ENCODE measurements around the gene TTC9B.

The TTC9B gene

DNA sequence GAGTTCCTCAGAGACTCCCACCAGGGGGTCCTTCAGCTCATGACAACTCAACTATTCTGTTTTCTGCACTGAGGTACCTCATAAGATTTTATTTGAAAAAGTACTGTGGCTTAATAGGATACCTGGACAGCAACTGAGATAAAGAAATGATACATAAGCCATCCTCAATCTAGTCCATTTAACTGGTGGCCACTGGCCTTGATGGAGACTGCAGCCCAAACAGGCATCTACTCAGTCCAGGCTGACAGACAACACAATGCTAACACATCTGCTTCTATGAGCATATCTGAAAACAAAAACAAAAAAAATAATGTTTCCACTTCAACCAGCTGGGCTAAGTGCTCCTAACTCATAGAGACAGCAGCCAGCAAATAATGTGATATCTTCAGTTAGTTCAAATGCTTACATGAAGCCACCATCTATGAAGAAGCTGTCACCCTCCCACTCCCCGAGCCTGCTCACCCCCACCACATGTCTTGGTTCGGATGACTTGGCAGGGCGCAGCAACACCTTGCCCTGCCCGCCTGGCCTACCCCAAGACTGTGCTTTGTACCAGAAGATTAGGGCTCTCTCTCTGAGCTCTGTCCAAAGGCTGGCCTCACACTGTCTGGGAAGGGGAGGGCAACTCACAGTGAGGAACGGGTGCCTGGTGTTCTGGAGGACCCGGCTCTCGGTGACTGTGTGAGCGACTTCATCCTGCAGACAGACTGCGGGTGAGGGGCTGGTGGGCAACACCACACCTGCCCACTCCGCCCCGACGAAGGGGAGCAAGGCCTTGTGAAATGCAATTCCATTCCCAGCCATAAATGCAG, 21.4 kb upstream of the TTC9B start:
- Histone ChIP-seq H3K9me3 (ENCODE audit: control insufficient read depth in 2 of 2, low read length in 2 of 2) (no peaks in the 10 kb centered on the region), H3K4me3 (ENCODE audit: low read length in 2 of 2) (no peak overlapping the region), H3K4me1 (ENCODE audit: control insufficient read depth, insufficient read depth, low read length) (peaks cover 5% of the 10 kb centered on the region), H3K27ac (ENCODE audit: low read length) (no peak overlapping the region), H3K36me3 (ENCODE audit: control insufficient read depth in 2 of 2, insufficient read depth in 2 of 2, low read length in 2 of 2) (peaks cover 40 to 51% of the 10 kb centered on the region in 2 donors), H3K9ac (ENCODE audit: low read length in 2 of 2) (no peak overlapping the region), H3K27me3 (ENCODE audit: control insufficient read depth in 1 of 2, insufficient read depth in 2 of 2, low read length in 2 of 2) (no peaks in the 10 kb centered on the region)

- Histone ChIP-seq H3K9me3 (ENCODE audit: control insufficient read depth in 2 of 2, low read length in 2 of 2) (no peaks in the 10 kb centered on the region), H3K36me3 (ENCODE audit: control insufficient read depth in 2 of 2, insufficient read depth in 2 of 2, low read length in 2 of 2) (peaks cover 40 to 53% of the 10 kb centered on the region in 2 donors), H3K9ac (ENCODE audit: low read length in 2 of 2) (no peak overlapping the region), H3K27me3 (ENCODE audit: control insufficient read depth in 1 of 2, insufficient read depth in 2 of 2, low read length in 2 of 2) (no peaks in the 10 kb centered on the region), H3K4me3 (ENCODE audit: low read length in 2 of 2) (no peak overlapping the region), H3K27ac (ENCODE audit: low read length) (no peak overlapping the region), H3K4me1 (ENCODE audit: control insufficient read depth, insufficient read depth, low read length) (peaks cover 5% of the 10 kb centered on the region)
These were observed 20.6 kb upstream of the TTC9B start for GRCh38 chr19:40238775-40239174.

GRCh38 chr19:40237791-40238190, 19.6 kb upstream of the TTC9B start:
- Histone ChIP-seq H3K4me1 (ENCODE audit: control insufficient read depth, insufficient read depth, low read length) (peaks cover 5% of the 10 kb centered on the region), H3K9me3 (ENCODE audit: control insufficient read depth in 2 of 2, low read length in 2 of 2) (no peaks in the 10 kb centered on the region), H3K4me3 (ENCODE audit: low read length in 2 of 2) (no peak overlapping the region), H3K9ac (ENCODE audit: low read length in 2 of 2) (no peak overlapping the region), H3K27ac (ENCODE audit: low read length) (no peak overlapping the region), H3K27me3 (ENCODE audit: control insufficient read depth in 1 of 2, insufficient read depth in 2 of 2, low read length in 2 of 2) (no peaks in the 10 kb centered on the region), H3K36me3 (ENCODE audit: control insufficient read depth in 2 of 2, insufficient read depth in 2 of 2, low read length in 2 of 2) (peaks cover 40 to 53% of the 10 kb centered on the region in 2 donors)

- H3K4me3 ChIP-seq (ENCODE audit: low read length in 2 of 2), result no peak overlapping the region
These were observed 18.2 kb upstream of the TTC9B start for GRCh38 chr19:40236366-40236765.

GRCh38 chr19:40236026-40236355, 17.8 kb upstream of the TTC9B start:
- no peaks in the 10 kb centered on the region for H3K9me3 ChIP-seq (ENCODE audit: control insufficient read depth in 2 of 2, low read length in 2 of 2)
- H3K4me1 ChIP-seq (ENCODE audit: control insufficient read depth, insufficient read depth, low read length), result peaks cover 4% of the 10 kb centered on the region
- no peak overlapping the region for H3K27ac ChIP-seq (ENCODE audit: low read length)
- H3K9ac ChIP-seq (ENCODE audit: low read length in 2 of 2), result no peak overlapping the region
- H3K36me3 ChIP-seq (ENCODE audit: control insufficient read depth in 2 of 2, insufficient read depth in 2 of 2, low read length in 2 of 2), result peaks cover 34 to 46% of the 10 kb centered on the region in 2 donors
- no peak overlapping the region for H3K4me3 ChIP-seq (ENCODE audit: low read length in 2 of 2)
- no peaks in the 10 kb centered on the region for H3K27me3 ChIP-seq (ENCODE audit: control insufficient read depth in 1 of 2, insufficient read depth in 2 of 2, low read length in 2 of 2)

More at GRCh38 chr19:40236366-40236765, 18.2 kb upstream of the TTC9B start:
- Histone ChIP-seq H3K27me3 (ENCODE audit: control insufficient read depth in 1 of 2, insufficient read depth in 2 of 2, low read length in 2 of 2) (no peaks in the 10 kb centered on the region), H3K4me1 (ENCODE audit: control insufficient read depth, insufficient read depth, low read length) (peaks cover 4% of the 10 kb centered on the region), H3K36me3 (ENCODE audit: control insufficient read depth in 2 of 2, insufficient read depth in 2 of 2, low read length in 2 of 2) (peaks cover 37 to 48% of the 10 kb centered on the region in 2 donors), H3K9ac (ENCODE audit: low read length in 2 of 2) (no peak overlapping the region), H3K9me3 (ENCODE audit: control insufficient read depth in 2 of 2, low read length in 2 of 2) (no peaks in the 10 kb centered on the region), H3K27ac (ENCODE audit: low read length) (no peak overlapping the region)

GRCh38 chr19:40235238-40236025, 17.2 kb upstream of the TTC9B start:
- Histone ChIP-seq H3K27me3 (ENCODE audit: control insufficient read depth in 1 of 2, insufficient read depth in 2 of 2, low read length in 2 of 2) (no peaks in the 10 kb centered on the region), H3K36me3 (ENCODE audit: control insufficient read depth in 2 of 2, insufficient read depth in 2 of 2, low read length in 2 of 2) (peaks cover 34 to 43% of the 10 kb centered on the region in 2 donors), H3K4me1 (ENCODE audit: control insufficient read depth, insufficient read depth, low read length) (peaks cover 4% of the 10 kb centered on the region), H3K27ac (ENCODE audit: low read length) (no peak overlapping the region), H3K9me3 (ENCODE audit: control insufficient read depth in 2 of 2, low read length in 2 of 2) (no peaks in the 10 kb centered on the region), H3K9ac (ENCODE audit: low read length in 2 of 2) (no peak overlapping the region), H3K4me3 (ENCODE audit: low read length in 2 of 2) (no peak overlapping the region)

- H3K27ac ChIP-seq (ENCODE audit: low read length), result no peak overlapping the region
- H3K27me3 ChIP-seq (ENCODE audit: control insufficient read depth in 1 of 2, insufficient read depth in 2 of 2, low read length in 2 of 2), result no peaks in the 10 kb centered on the region
- H3K36me3 ChIP-seq (ENCODE audit: control insufficient read depth in 2 of 2, insufficient read depth in 2 of 2, low read length in 2 of 2), result peaks cover 30 to 36% of the 10 kb centered on the region in 2 donors
- no peak overlapping the region for H3K9ac ChIP-seq (ENCODE audit: low read length in 2 of 2)
- H3K4me3 ChIP-seq (ENCODE audit: low read length in 2 of 2), result no peak overlapping the region
- no peaks in the 10 kb centered on the region for H3K9me3 ChIP-seq (ENCODE audit: control insufficient read depth in 2 of 2, low read length in 2 of 2)
- peaks cover 4% of the 10 kb centered on the region for H3K4me1 ChIP-seq (ENCODE audit: control insufficient read depth, insufficient read depth, low read length)
These were observed 16.4 kb upstream of the TTC9B start for GRCh38 chr19:40234429-40235237.

- Histone ChIP-seq H3K36me3 (ENCODE audit: control insufficient read depth in 2 of 2, insufficient read depth in 2 of 2, low read length in 2 of 2) (peaks cover 22 to 30% of the 10 kb centered on the region in 2 donors), H3K9ac (ENCODE audit: low read length in 2 of 2) (no peak overlapping the region), H3K27ac (ENCODE audit: low read length) (no peak overlapping the region), H3K4me1 (ENCODE audit: control insufficient read depth, insufficient read depth, low read length) (peaks cover 4% of the 10 kb centered on the region), H3K4me3 (ENCODE audit: low read length in 2 of 2) (no peak overlapping the region), H3K27me3 (ENCODE audit: control insufficient read depth in 1 of 2, insufficient read depth in 2 of 2, low read length in 2 of 2) (no peaks in the 10 kb centered on the region), H3K9me3 (ENCODE audit: control insufficient read depth in 2 of 2, low read length in 2 of 2) (no peaks in the 10 kb centered on the region)
These were observed 15.7 kb upstream of the TTC9B start for GRCh38 chr19:40233811-40234389.

DNA sequence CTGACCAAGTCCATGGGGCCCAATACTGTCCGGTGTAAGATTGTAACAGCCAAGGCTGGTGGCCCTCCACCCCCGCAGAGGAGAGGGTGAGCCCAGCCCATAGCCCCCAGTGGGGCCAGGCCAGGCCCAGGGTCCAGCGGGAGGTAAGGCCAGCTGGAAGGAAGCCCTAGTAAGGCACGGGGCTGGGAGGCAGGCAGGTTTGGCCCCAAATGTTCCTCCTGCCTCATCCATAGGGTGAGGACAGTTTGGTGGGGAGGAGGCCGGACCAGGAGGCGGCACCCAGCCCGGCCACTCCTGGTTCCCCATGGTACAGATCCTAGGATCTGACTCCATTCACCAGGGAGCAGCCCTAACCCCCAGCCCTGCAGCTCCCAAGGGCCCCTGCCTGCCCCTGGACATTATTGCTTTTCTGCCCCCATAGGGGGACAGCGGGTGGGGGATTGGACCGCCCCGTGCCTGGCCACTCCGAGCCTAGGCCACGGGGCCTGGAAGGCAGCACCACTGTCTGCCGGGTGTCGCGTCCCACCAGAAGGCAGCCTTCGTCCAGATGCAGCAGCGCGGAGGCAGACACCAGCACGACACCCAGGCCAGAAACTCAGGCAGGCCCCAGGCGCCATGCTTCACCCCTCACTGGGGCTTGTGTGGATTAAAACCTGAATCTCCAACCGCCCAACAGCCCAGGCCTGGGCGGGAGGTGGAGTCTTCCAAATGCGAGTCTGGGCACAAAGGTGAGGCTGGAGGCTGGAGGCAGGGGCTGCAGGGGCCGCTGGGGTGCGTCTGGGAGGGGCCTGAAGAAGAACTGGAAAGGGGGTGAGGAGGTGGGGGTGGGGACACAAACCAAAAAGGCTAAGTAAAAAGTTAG, 15.0 kb upstream of the TTC9B start:
- H3K27me3 ChIP-seq (ENCODE audit: control insufficient read depth in 1 of 2, insufficient read depth in 2 of 2, low read length in 2 of 2), result no peaks in the 10 kb centered on the region
- H3K27ac ChIP-seq (ENCODE audit: low read length), result no peak overlapping the region
- H3K9ac ChIP-seq (ENCODE audit: low read length in 2 of 2), result no peak overlapping the region
- no peaks in the 10 kb centered on the region for H3K9me3 ChIP-seq (ENCODE audit: control insufficient read depth in 2 of 2, low read length in 2 of 2)
- peaks cover 19 to 27% of the 10 kb centered on the region in 2 donors for H3K36me3 ChIP-seq (ENCODE audit: control insufficient read depth in 2 of 2, insufficient read depth in 2 of 2, low read length in 2 of 2)
- H3K4me1 ChIP-seq (ENCODE audit: control insufficient read depth, insufficient read depth, low read length), result peaks cover 4% of the 10 kb centered on the region
- H3K4me3 ChIP-seq (ENCODE audit: low read length in 2 of 2), result no peak overlapping the region
